ENCODE measurements around the gene HOXB1. TPM values are rescaled to one million over a fixed set of nuclear protein-coding genes. Genes with fewer than 3 reads are reported as not detected.

Gene HOXB1
- total RNA-seq, 2 experiments from 2014 or later, result not detected

DNA sequence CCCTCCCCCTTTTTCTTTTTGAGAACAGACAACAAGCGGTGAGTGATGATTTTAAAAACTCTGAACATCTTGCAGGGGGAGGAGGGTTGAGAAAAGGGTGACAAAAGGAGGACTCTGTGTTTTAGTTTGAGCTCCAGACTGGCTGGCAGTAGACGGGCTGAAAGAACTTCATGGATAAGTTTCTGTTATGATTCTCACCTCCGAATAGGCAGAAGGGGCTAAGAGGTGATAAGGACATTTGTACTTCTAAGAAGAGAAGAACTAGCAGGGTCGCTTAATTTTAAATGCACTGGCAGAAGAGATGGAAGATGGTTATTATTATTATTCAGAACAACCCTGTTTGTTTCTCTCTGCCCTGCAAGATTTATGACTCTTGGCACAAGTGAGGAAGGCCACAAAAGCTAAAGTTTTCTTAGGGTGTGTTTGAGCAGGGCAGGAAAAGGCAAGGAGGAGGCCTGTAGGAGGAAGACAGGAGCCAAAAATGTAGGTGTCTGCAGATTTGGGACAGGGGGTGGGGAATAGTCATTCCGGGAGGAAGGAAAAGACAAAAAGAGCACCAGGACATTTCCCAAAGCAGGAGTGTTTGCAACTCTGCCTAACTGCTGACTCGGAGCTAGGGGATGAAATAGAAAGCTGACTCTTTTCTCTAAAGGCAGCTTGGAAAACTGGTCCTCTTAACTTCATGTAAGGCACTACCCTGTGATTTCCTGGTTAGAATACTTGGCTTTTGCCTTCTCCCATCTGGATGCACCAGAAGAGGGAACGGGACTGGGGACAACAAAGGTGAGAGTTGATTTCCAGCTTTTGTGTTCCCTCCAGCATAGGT lies 26.0 kb upstream of the HOXB1 start:
- ChIA-PET POLR2A (interaction anchor here (1.1 kb wide), 1 partner anchor 50 kb away, joined by 3 read pairs; no protein-coding TSS in a partner anchor), CTCF (interaction anchor here (0.7 to 1.0 kb wide), 2 partner anchors 10 to 31 kb away, joined by 3 read pairs; no protein-coding TSS in a partner anchor)
- Mint-ChIP-seq H3K4me1 (peaks cover 22% of the 10 kb centered on the region), H3K36me3 (ENCODE audit: low read depth) (peaks cover 7% of the 10 kb centered on the region), H3K27me3 (peaks cover 27% of the 10 kb centered on the region), H3K9me3 (no peaks in the 10 kb centered on the region), H3K27ac (no peak overlapping the region), H3K4me3 (no peak overlapping the region)
- no peak for DNase-seq

- ChIA-PET POLR2A (interaction anchor here (0.8 to 1.1 kb wide), 4 partner anchors 9 to 64 kb away, joined by 3 to 5 read pairs (median 4); no protein-coding TSS in a partner anchor), CTCF (interaction anchor here (0.5 to 0.8 kb wide), 4 partner anchors 21 to 205 kb away, joined by 3 read pairs; no protein-coding TSS in a partner anchor)
- no peak overlapping the region for H3K27ac Mint-ChIP-seq
- peaks cover 7% of the 10 kb centered on the region for H3K36me3 Mint-ChIP-seq (ENCODE audit: low read depth)
- peaks cover 16% of the 10 kb centered on the region for H3K4me1 Mint-ChIP-seq
- no peak overlapping the region for H3K4me3 Mint-ChIP-seq
- H3K27me3 Mint-ChIP-seq, result peaks cover 27% of the 10 kb centered on the region
- no peak for DNase-seq
- H3K9me3 Mint-ChIP-seq, result no peaks in the 10 kb centered on the region
Measured at GRCh38 chr17:48556229-48556575, 25.4 kb upstream of the HOXB1 start.

GRCh38 chr17:48555258-48556228 lies 24.7 kb upstream of the HOXB1 start:
- ChIA-PET CTCF (interaction anchor here (0.5 to 0.9 kb wide), 5 partner anchors 22 to 204 kb away, joined by 3 read pairs; no protein-coding TSS in a partner anchor), POLR2A (interaction anchor here (0.8 to 1.0 kb wide), 4 partner anchors 8 to 64 kb away, joined by 3 to 5 read pairs (median 4); no protein-coding TSS in a partner anchor)
- Mint-ChIP-seq H3K4me1 (peaks cover 14% of the 10 kb centered on the region), H3K9me3 (no peaks in the 10 kb centered on the region), H3K27ac (no peak overlapping the region), H3K27me3 (peaks cover 27% of the 10 kb centered on the region), H3K4me3 (peak overlapping the region; percentile 70), H3K36me3 (ENCODE audit: low read depth) (peaks cover 7% of the 10 kb centered on the region)
- no peak for DNase-seq

- Mint-ChIP-seq H3K27ac (no peak overlapping the region), H3K36me3 (ENCODE audit: low read depth) (peaks cover 11% of the 10 kb centered on the region), H3K27me3 (peaks cover 27% of the 10 kb centered on the region), H3K4me3 (no peak overlapping the region), H3K9me3 (no peaks in the 10 kb centered on the region), H3K4me1 (peaks cover 14% of the 10 kb centered on the region)
- CTCF ChIA-PET, result interaction anchor here (0.5 to 0.9 kb wide), 2 partner anchors 39 to 47 kb away, joined by 3 read pairs; no protein-coding TSS in a partner anchor
- POLR2A ChIA-PET, result no interaction called here
- DNase-seq, result no peak
Measured at GRCh38 chr17:48554412-48555257, 23.8 kb upstream of the HOXB1 start.

DNA sequence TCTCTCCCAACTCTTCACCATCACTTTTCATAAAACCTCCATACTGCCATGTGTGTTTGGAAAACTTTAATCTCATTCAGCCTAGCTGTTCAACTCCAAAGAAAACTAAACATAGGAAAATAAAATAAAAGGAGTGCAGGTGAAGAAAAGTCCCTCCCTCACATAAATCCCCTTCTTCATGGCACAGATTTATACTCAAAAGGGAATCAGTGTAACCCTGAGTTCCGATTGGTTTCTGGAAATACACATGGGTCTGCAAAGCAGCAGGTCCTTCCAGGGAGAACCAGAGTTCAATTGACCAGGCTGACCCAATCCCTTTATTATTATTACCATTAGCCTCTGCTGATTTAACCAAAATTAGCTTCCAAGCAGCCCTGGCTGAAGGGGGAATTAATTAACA lies 23.0 kb upstream of the HOXB1 start:
- H3K9me3 Mint-ChIP-seq, result no peaks in the 10 kb centered on the region
- H3K36me3 Mint-ChIP-seq (ENCODE audit: low read depth), result peaks cover 14% of the 10 kb centered on the region
- H3K27ac Mint-ChIP-seq, result no peak overlapping the region
- POLR2A ChIA-PET, result interaction anchor here (1.3 kb wide), 1 partner anchor 16 kb away, joined by 3 read pairs; no protein-coding TSS in a partner anchor
- no peak for DNase-seq
- H3K4me3 Mint-ChIP-seq, result no peak overlapping the region
- H3K4me1 Mint-ChIP-seq, result peaks cover 16% of the 10 kb centered on the region
- H3K27me3 Mint-ChIP-seq, result peaks cover 27% of the 10 kb centered on the region
- CTCF ChIA-PET, result no interaction called here

- Mint-ChIP-seq H3K4me3 (no peak overlapping the region), H3K27me3 (peaks cover 24% of the 10 kb centered on the region), H3K9me3 (no peaks in the 10 kb centered on the region), H3K27ac (no peak overlapping the region), H3K36me3 (ENCODE audit: low read depth) (peaks cover 14% of the 10 kb centered on the region), H3K4me1 (peaks cover 21% of the 10 kb centered on the region)
- ChIA-PET CTCF (no interaction called here), POLR2A (interaction anchor here (1.3 kb wide), 1 partner anchor 16 kb away, joined by 3 read pairs; no protein-coding TSS in a partner anchor)
- DNase-seq, result no peak
Measured at GRCh38 chr17:48553190-48553547, 22.4 kb upstream of the HOXB1 start.

- POLR2A ChIA-PET, result interaction anchor here (0.7 to 1.3 kb wide), 2 partner anchors 17 kb away, joined by 3 read pairs; no protein-coding TSS in a partner anchor
- Mint-ChIP-seq H3K4me3 (no peak overlapping the region), H3K9me3 (no peaks in the 10 kb centered on the region), H3K27ac (no peak overlapping the region), H3K4me1 (peaks cover 26% of the 10 kb centered on the region), H3K27me3 (peaks cover 24% of the 10 kb centered on the region), H3K36me3 (ENCODE audit: low read depth) (peaks cover 14% of the 10 kb centered on the region)
- no peak for DNase-seq
- CTCF ChIA-PET, result no interaction called here
Measured at GRCh38 chr17:48552466-48553189, 21.8 kb upstream of the HOXB1 start.

GRCh38 chr17:48551596-48552465 lies 21.0 kb upstream of the HOXB1 start:
- ChIA-PET CTCF (no interaction called here), POLR2A (interaction anchor here (0.7 kb wide), 1 partner anchor 18 kb away, joined by 3 read pairs; no protein-coding TSS in a partner anchor)
- H3K27me3 Mint-ChIP-seq, result peaks cover 22% of the 10 kb centered on the region
- peaks cover 32% of the 10 kb centered on the region for H3K4me1 Mint-ChIP-seq
- no peak for DNase-seq
- peaks cover 14% of the 10 kb centered on the region for H3K36me3 Mint-ChIP-seq (ENCODE audit: low read depth)
- no peaks in the 10 kb centered on the region for H3K9me3 Mint-ChIP-seq
- H3K27ac Mint-ChIP-seq, result no peak overlapping the region
- H3K4me3 Mint-ChIP-seq, result no peak overlapping the region

- Mint-ChIP-seq H3K4me1 (peaks cover 38% of the 10 kb centered on the region), H3K36me3 (ENCODE audit: low read depth) (peaks cover 14% of the 10 kb centered on the region), H3K4me3 (no peak overlapping the region), H3K27me3 (peaks cover 15% of the 10 kb centered on the region), H3K27ac (no peak overlapping the region), H3K9me3 (no peaks in the 10 kb centered on the region)
- CTCF ChIA-PET, result no interaction called here
- no peak for DNase-seq
- POLR2A ChIA-PET, result no interaction called here
Measured at GRCh38 chr17:48551214-48551555, 20.4 kb upstream of the HOXB1 start.

- no peak for DNase-seq
- no peak overlapping the region for H3K4me3 Mint-ChIP-seq
- ChIA-PET CTCF (no interaction called here), POLR2A (no interaction called here)
- peaks cover 11% of the 10 kb centered on the region for H3K27me3 Mint-ChIP-seq
- no peaks in the 10 kb centered on the region for H3K9me3 Mint-ChIP-seq
- peaks cover 40% of the 10 kb centered on the region for H3K4me1 Mint-ChIP-seq
- peaks cover 14% of the 10 kb centered on the region for H3K36me3 Mint-ChIP-seq (ENCODE audit: low read depth)
- no peak overlapping the region for H3K27ac Mint-ChIP-seq
Measured at GRCh38 chr17:48550502-48551213, 19.8 kb upstream of the HOXB1 start.
